BJ (cell line): Measurements from ENCODE around the gene TMIE. TPM values are rescaled to one million over a fixed set of nuclear protein-coding genes. Genes with fewer than 3 reads are reported as not detected.
"Not testable (repeated sequence)": the region's sequence is repeated elsewhere in the genome, so short reads cannot be mapped to it uniquely, and the experiment has no call there.

Source experiments
- CTCF ChIA-PET: fragments of 350-600 bp; formaldehyde crosslinking; extraction: SDS; loops from one replicate; lab custom pipeline; 2021; ENCODE audit warnings: antibody characterized with exemption, inconsistent platforms; lab: Yijun Ruan, JAX
- POLR2A ChIA-PET: fragments of 300-600 bp; sonication (Branson Sonifier 250); formaldehyde crosslinking; extraction: SDS; loops from one replicate; lab custom pipeline; 2021; ENCODE audit warnings: antibody characterized with exemption; lab: Charles Lee
- DNase-seq: peaks from one replicate; pipeline ENCODE4 v3.0.0-alpha.2; 2011; ENCODE audit warnings: low read depth
- H3K27me3 ChIP-seq: 2 replicates; pipeline ENCODE4 v1.6.0; 2011; ENCODE audit warnings: low read length; ENCODE audit not compliant: control insufficient read depth, insufficient read depth
- H3K36me3 ChIP-seq: 2 replicates; pipeline ENCODE4 v1.5.1; 2011; ENCODE audit warnings: low read length; ENCODE audit not compliant: control insufficient read depth, insufficient read depth
- H3K4me3 ChIP-seq: 2 replicates; pipeline ENCODE4 v1.5.1; 2011; ENCODE audit warnings: low read depth, mild to moderate bottlenecking, control low read depth, low read length
- CTCF ChIP-seq: IDR thresholded peaks from 2 replicates; pipeline ENCODE4 v1.5.1; 2011; ENCODE audit warnings: low read depth, mild to moderate bottlenecking, control low read depth, inconsistent platforms, low read length, moderate library complexity; ENCODE audit not compliant: insufficient read depth
- polyA plus RNA-seq: library from polyadenylated mRNA; depleted of rRNA; stranded (reverse); fragments of >200 nt; gene quantifications from 2 replicates; pipeline ENCODE4 v1.2.3, GENCODE V29; 2011

The TMIE gene
- polyA plus RNA-seq, 1 experiment = 0.27 TPM

- TF ChIP-seq CTCF = no peak
- Histone ChIP-seq H3K36me3 (no peaks in the 10 kb centered on the region), H3K27me3 (peaks cover 24% of the 10 kb centered on the region), H3K4me3 (no peak overlapping the region)
- no peak for DNase-seq
- ChIA-PET POLR2A (no interaction called here), CTCF (interaction anchor here (0.7 to 3.5 kb wide), 12 partner anchors 17 to 622 kb away, joined by 3 to 21 read pairs (median 4); no protein-coding TSS in a partner anchor)
Measured at GRCh38 chr3:46702246-46703012, 1.2 kb downstream of the TMIE start.

GRCh38 chr3:46703013-46703520 is 1.9 kb downstream of the TMIE start:
- peaks cover 24% of the 10 kb centered on the region for H3K27me3 ChIP-seq
- TF ChIP-seq CTCF = no peak
- no peak for DNase-seq
- ChIA-PET POLR2A (no interaction called here), CTCF (interaction anchor here (0.6 to 3.5 kb wide), 14 partner anchors 16 to 667 kb away, joined by 3 to 21 read pairs (median 4); no protein-coding TSS in a partner anchor)
- H3K36me3 ChIP-seq = no peaks in the 10 kb centered on the region
- no peak overlapping the region for H3K4me3 ChIP-seq

GRCh38 chr3:46704346-46704745 is 3.2 kb downstream of the TMIE start:
- CTCF ChIA-PET = interaction anchor here (2.2 to 3.5 kb wide), 2 partner anchors 191 to 205 kb away, joined by 16 to 21 read pairs; no protein-coding TSS in a partner anchor
- peaks cover 24% of the 10 kb centered on the region for H3K27me3 ChIP-seq
- H3K36me3 ChIP-seq, H3K4me3 ChIP-seq, DNase-seq, POLR2A ChIA-PET: not testable (repeated sequence)

GRCh38 chr3:46705022-46705530 is 3.9 kb downstream of the TMIE start:
- Histone ChIP-seq H3K27me3 (peaks cover 21% of the 10 kb centered on the region), H3K4me3 (no peak overlapping the region), H3K36me3 (no peaks in the 10 kb centered on the region)
- DNase-seq = no peak
- peak; percentile 91 for TF ChIP-seq CTCF
- POLR2A ChIA-PET = no interaction called here
- CTCF ChIA-PET = interaction anchor here (0.6 to 4.2 kb wide), 27 partner anchors 9 to 665 kb away, joined by 3 to 55 read pairs (median 6); no protein-coding TSS in a partner anchor

GRCh38 chr3:46705751-46706552 is 4.8 kb downstream of the TMIE start:
- CTCF ChIA-PET = interaction anchor here (0.6 to 4.2 kb wide), 38 partner anchors 9 to 664 kb away, joined by 3 to 55 read pairs (median 4); no protein-coding TSS in a partner anchor
- POLR2A ChIA-PET = no interaction called here
- DNase-seq = no peak
- Histone ChIP-seq H3K36me3 (no peaks in the 10 kb centered on the region), H3K4me3 (no peak overlapping the region), H3K27me3 (peaks cover 16% of the 10 kb centered on the region)
- peak; percentile 47 for TF ChIP-seq CTCF
